Measurements from ENCODE around the gene SMC4. TPM values are rescaled to one million over a fixed set of nuclear protein-coding genes. Genes with fewer than 3 reads are reported as not detected.

The SMC4 gene
- total RNA-seq, 2 experiments from 2014 or later = 217 to 222 TPM

DNA sequence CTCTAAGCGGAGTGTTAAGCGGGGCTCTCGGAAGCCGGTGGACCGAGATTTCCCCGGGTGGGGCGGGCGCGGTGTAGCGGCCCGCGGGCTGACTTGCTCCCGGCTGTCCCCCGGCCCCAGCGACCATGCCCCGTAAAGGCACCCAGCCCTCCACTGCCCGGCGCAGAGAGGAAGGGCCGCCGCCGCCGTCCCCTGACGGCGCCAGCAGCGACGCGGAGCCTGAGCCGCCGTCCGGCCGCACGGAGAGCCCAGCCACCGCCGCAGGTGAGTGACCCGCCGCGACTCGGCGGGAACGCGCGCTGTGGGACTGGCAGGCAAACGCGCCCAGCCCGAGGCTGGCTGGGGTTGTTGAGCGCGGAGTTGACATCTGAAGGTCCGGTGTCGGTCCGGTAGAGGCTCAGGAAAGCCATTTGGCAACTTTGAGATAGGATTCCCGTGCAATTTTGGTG lies 1.3 kb downstream of the SMC4 start:
- DNase-seq = peak; percentile 35
- H3K27me3 Mint-ChIP-seq = no peaks in the 10 kb centered on the region
- no peaks in the 10 kb centered on the region for H3K9me3 Mint-ChIP-seq
- H3K36me3 Mint-ChIP-seq (ENCODE audit: low read depth) = peaks cover 54% of the 10 kb centered on the region
- H3K4me3 Mint-ChIP-seq = peak overlapping the region; percentile 94
- CTCF ChIA-PET = interaction anchor here (1.1 to 3.5 kb wide), 5 partner anchors 7 to 49 kb away, joined by 4 to 20 read pairs (median 9); partner anchors contain the start of gene TRIM59
- peak overlapping the region; percentile 89 for H3K27ac Mint-ChIP-seq
- POLR2A ChIA-PET = interaction anchor here (0.9 to 11.7 kb wide), 18 partner anchors 9 to 373 kb away, joined by 3 to 211 read pairs (median 9); partner anchors contain the start of genes KPNA4, PPM1L and TRIM59
- H3K4me1 Mint-ChIP-seq = peaks cover 46% of the 10 kb centered on the region

- Mint-ChIP-seq H3K27ac (peak overlapping the region; percentile 87), H3K4me1 (peaks cover 48% of the 10 kb centered on the region), H3K9me3 (no peaks in the 10 kb centered on the region), H3K4me3 (peak overlapping the region; percentile 94), H3K36me3 (ENCODE audit: low read depth) (peaks cover 61% of the 10 kb centered on the region), H3K27me3 (no peaks in the 10 kb centered on the region)
- POLR2A ChIA-PET = interaction anchor here (0.6 to 11.7 kb wide), 8 partner anchors 8 to 374 kb away, joined by 3 to 182 read pairs (median 7); partner anchors contain the start of gene TRIM59
- CTCF ChIA-PET = interaction anchor here (0.7 to 3.5 kb wide), 4 partner anchors 11 to 46 kb away, joined by 3 to 20 read pairs (median 6); no protein-coding TSS in a partner anchor
- DNase-seq = peak; percentile 32
Observed at GRCh38 chr3:160401291-160402095, 2.0 kb downstream of the SMC4 start.

- DNase-seq = no peak
- Mint-ChIP-seq H3K36me3 (ENCODE audit: low read depth) (peaks cover 65% of the 10 kb centered on the region), H3K4me3 (peak overlapping the region; percentile 94), H3K27me3 (no peaks in the 10 kb centered on the region), H3K4me1 (peaks cover 46% of the 10 kb centered on the region), H3K27ac (peak overlapping the region; percentile 83), H3K9me3 (no peaks in the 10 kb centered on the region)
- ChIA-PET POLR2A (interaction anchor here (1.2 to 11.7 kb wide), 8 partner anchors 14 to 375 kb away, joined by 3 to 182 read pairs (median 7); partner anchors contain the start of gene TRIM59), CTCF (interaction anchor here (1.5 to 3.5 kb wide), 2 partner anchors 10 to 15 kb away, joined by 6 to 20 read pairs; no protein-coding TSS in a partner anchor)
Observed at GRCh38 chr3:160402221-160403027, 3.0 kb downstream of the SMC4 start.

- CTCF ChIA-PET = interaction anchor here (3.5 kb wide), 1 partner anchor 10 kb away, joined by 20 read pairs; no protein-coding TSS in a partner anchor
- Mint-ChIP-seq H3K27ac (peak overlapping the region; percentile 83), H3K9me3 (no peaks in the 10 kb centered on the region), H3K4me3 (peak overlapping the region; percentile 94), H3K4me1 (peaks cover 46% of the 10 kb centered on the region), H3K27me3 (no peaks in the 10 kb centered on the region), H3K36me3 (ENCODE audit: low read depth) (peaks cover 71% of the 10 kb centered on the region)
- POLR2A ChIA-PET = interaction anchor here (1.2 to 11.7 kb wide), 5 partner anchors 13 to 44 kb away, joined by 3 to 182 read pairs (median 8); partner anchors contain the start of gene TRIM59
- DNase-seq = no peak
Observed at GRCh38 chr3:160403028-160403545, 3.6 kb downstream of the SMC4 start.

DNA sequence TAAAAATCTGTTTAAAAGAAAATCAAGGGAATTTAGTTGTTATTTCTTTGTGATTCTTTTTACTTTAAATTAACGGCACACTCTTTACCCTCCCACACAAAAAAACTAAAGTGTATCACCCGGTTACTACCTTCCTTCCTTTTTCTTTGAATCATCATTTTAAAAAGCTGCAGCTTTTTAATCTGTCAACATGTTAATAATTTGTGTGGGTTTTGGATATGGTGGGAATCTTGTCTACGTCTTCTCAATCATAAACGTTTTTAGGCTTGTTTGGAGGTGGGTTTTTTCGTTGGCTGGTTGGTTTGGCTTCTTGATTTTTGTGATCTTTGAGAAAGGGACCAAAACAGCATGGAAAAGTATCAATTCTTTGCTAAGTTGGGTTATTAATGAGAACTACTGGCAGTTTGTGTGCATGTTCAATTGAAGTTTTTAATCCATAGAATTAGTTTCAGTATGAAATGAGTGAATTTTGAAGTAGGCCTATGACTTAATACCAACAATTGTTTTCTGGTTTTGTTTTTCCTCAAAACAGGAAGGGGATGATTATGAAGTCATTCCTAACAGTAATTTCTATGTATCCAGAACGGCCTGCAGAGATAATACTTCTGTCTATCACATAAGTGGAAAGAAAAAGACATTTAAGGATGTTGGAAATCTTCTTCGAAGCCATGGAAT lies 4.5 kb downstream of the SMC4 start:
- H3K27me3 Mint-ChIP-seq = no peaks in the 10 kb centered on the region
- H3K4me1 Mint-ChIP-seq = peaks cover 47% of the 10 kb centered on the region
- H3K4me3 Mint-ChIP-seq = peak overlapping the region; percentile 94
- no peaks in the 10 kb centered on the region for H3K9me3 Mint-ChIP-seq
- H3K36me3 Mint-ChIP-seq (ENCODE audit: low read depth) = peaks cover 77% of the 10 kb centered on the region
- POLR2A ChIA-PET = interaction anchor here (1.2 to 11.7 kb wide), 5 partner anchors 13 to 43 kb away, joined by 3 to 182 read pairs (median 8); partner anchors contain the start of gene TRIM59
- CTCF ChIA-PET = interaction anchor here (3.5 kb wide), 1 partner anchor 9 kb away, joined by 20 read pairs; no protein-coding TSS in a partner anchor
- DNase-seq = no peak
- H3K27ac Mint-ChIP-seq = peak overlapping the region; percentile 83

DNA sequence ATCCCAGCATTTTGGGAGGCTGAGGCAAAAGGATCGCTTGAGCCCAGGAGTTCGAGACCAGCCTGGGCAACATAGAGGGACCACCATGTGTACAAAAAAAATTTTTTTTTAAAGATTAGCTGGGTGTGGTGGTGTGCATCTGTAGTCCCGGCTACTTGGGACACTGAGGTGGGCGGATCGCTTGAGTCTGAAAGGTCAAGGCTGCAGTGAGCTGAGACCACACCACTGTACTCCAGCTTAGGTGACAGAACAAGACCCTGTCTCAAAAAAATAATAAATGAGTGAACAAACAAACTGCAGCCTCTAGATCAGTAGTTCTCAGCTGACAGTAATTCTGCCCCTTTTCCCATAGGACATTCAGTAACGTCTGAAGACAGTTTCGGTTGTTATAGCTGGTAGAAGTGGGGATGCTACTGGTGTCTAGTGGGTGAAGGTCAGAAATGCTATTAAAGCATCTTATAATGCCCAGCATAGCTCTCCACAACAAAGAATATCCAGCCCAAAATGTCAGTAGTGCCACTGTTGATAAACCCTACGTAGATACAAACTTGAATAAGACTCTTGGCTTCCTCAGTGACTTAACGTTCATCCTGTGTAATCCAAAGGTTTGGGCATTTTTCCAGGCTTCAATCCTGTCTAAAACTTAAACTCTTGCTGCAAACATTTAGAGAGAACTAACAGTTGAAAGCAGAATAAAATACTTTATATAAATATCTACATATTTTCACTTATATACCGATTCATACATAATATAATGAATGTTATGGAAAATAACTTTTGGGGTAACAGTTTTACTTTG lies 10.6 kb downstream of the SMC4 start:
- H3K27ac Mint-ChIP-seq = peak overlapping the region; percentile 11
- ChIA-PET POLR2A (interaction anchor here (0.7 to 11.7 kb wide), 9 partner anchors 6 to 38 kb away, joined by 3 to 182 read pairs (median 8); partner anchors contain the start of genes SMC4 and TRIM59), CTCF (interaction anchor here (0.9 to 4.6 kb wide), 4 partner anchors 9 to 247 kb away, joined by 3 to 13 read pairs (median 4); partner anchors contain the start of gene TRIM59)
- H3K4me1 Mint-ChIP-seq = peaks cover 59% of the 10 kb centered on the region
- no peak for DNase-seq
- H3K4me3 Mint-ChIP-seq = no peak overlapping the region
- no peaks in the 10 kb centered on the region for H3K27me3 Mint-ChIP-seq
- no peaks in the 10 kb centered on the region for H3K9me3 Mint-ChIP-seq
- peaks cover 66% of the 10 kb centered on the region for H3K36me3 Mint-ChIP-seq (ENCODE audit: low read depth)

DNA sequence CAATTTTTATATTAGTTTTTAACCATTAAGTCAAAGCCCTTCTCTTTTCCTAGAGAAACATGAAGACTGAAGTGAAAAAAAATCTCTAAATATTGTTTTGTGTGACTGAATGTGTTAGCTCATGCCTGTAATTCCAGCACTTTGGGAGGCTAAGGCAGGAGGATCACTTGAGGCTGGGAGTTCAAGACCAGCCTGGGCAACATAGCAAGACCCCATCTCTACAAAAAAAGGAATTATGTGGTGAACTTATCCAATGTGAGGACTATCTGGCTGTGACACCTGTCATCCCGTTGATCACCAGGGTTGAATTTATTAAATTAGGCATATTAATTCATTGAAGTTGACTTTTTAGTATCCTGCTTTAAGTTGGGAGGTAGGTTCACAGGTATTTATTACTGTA lies 13.0 kb downstream of the SMC4 start:
- H3K4me1 Mint-ChIP-seq = peaks cover 65% of the 10 kb centered on the region

DNA sequence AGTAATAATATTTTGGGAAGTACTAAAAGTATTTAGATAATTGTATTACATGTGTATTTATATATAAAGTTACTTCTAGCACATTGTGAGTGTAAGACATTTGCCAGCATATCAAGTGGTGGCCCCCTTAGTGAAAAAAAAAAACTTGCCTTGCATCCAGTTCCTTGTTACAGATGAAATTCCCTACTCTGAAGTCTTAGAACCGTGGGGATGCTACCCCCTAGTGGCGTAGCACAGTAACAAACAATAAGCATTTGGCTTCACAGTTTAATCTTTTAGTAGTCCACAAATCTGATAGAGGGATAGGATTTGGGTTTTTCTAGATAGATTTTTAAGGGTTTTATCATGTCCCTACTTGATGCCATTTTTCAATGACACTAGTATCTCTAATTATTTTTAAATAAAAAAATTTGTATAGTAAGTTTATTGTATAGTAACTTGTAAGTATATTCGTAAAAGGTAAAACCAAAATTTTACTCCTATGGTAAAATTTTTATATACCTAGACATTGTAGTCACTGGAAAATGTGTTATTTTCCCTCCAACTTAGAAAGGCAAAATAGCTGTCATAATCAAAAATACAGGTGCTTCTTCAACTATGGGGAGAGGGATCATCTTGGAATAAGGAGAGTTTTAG lies 14.3 kb downstream of the SMC4 start:
- POLR2A ChIA-PET = interaction anchor here (0.8 to 11.6 kb wide), 8 partner anchors 7 to 34 kb away, joined by 3 to 182 read pairs (median 10); partner anchors contain the start of genes SMC4 and TRIM59
- Mint-ChIP-seq H3K4me1 (peaks cover 63% of the 10 kb centered on the region), H3K36me3 (ENCODE audit: low read depth) (peaks cover 72% of the 10 kb centered on the region)

More for the DNA sequence above, 13.0 kb downstream of the SMC4 start:
- Mint-ChIP-seq H3K27ac (no peak overlapping the region), H3K36me3 (ENCODE audit: low read depth) (peaks cover 74% of the 10 kb centered on the region), H3K27me3 (no peaks in the 10 kb centered on the region), H3K9me3 (no peaks in the 10 kb centered on the region), H3K4me3 (no peak overlapping the region)
- POLR2A ChIA-PET = interaction anchor here (1.1 to 11.7 kb wide), 8 partner anchors 4 to 36 kb away, joined by 3 to 182 read pairs (median 48); partner anchors contain the start of genes SMC4 and TRIM59
- CTCF ChIA-PET = interaction anchor here (1.1 to 5.6 kb wide), 8 partner anchors 10 to 37 kb away, joined by 3 to 27 read pairs (median 8); partner anchors contain the start of gene TRIM59
- DNase-seq = no peak

GRCh38 chr3:160417311-160417710 lies 17.9 kb downstream of the SMC4 start:
- CTCF ChIA-PET = interaction anchor here (0.8 to 5.6 kb wide), 3 partner anchors 16 to 19 kb away, joined by 3 to 27 read pairs (median 6); no protein-coding TSS in a partner anchor
- peaks cover 64% of the 10 kb centered on the region for H3K4me1 Mint-ChIP-seq

More for the DNA sequence above, 14.3 kb downstream of the SMC4 start:
- no peak overlapping the region for H3K27ac Mint-ChIP-seq
- DNase-seq = peak; percentile 60
- CTCF ChIA-PET = interaction anchor here (0.7 to 5.6 kb wide), 16 partner anchors 10 to 381 kb away, joined by 3 to 27 read pairs (median 4); partner anchors contain the start of genes IFT80 and SMC4
- no peaks in the 10 kb centered on the region for H3K27me3 Mint-ChIP-seq
- H3K9me3 Mint-ChIP-seq = no peaks in the 10 kb centered on the region
- H3K4me3 Mint-ChIP-seq = no peak overlapping the region

DNA sequence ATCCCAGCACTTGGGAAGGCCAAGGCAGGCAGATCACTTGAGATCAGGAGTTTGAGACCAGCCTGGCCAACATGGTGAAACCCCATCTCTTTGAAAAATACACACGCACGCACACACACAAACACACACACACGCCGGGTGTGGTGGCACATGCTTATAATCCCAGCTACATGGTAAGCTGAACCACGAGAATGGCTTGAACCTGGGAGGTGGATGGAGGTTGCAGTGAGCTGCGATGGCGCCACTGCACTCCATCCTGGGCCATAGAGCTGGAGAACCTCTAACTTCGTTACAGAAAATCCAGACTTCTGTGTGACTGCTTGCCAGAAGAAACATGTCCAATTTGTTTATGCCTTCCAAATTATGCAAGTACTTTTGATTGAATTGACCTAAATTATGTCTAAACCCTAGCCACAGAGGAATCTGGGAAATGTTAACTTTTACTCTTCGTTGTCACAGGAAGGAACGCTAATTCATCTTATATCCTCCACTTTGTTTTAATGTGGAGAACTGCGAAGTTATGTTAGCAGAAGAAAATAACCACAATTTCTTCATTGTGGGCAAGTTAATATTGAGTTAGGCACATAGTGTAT lies 28.5 kb downstream of the SMC4 start:
- H3K27ac Mint-ChIP-seq = peak overlapping the region; percentile 26
- H3K9me3 Mint-ChIP-seq = no peaks in the 10 kb centered on the region
- H3K27me3 Mint-ChIP-seq = no peaks in the 10 kb centered on the region
- peaks cover 15% of the 10 kb centered on the region for H3K4me1 Mint-ChIP-seq
- ChIA-PET CTCF (no interaction called here), POLR2A (interaction anchor here (1.0 to 3.2 kb wide), 6 partner anchors 8 to 15 kb away, joined by 3 to 14 read pairs (median 6); no protein-coding TSS in a partner anchor)
- peaks cover 85% of the 10 kb centered on the region for H3K36me3 Mint-ChIP-seq (ENCODE audit: low read depth)
- DNase-seq = no peak
- no peak overlapping the region for H3K4me3 Mint-ChIP-seq

More at GRCh38 chr3:160417311-160417710, 17.9 kb downstream of the SMC4 start:
- no peak for DNase-seq
- POLR2A ChIA-PET = interaction anchor here (1.0 to 11.6 kb wide), 5 partner anchors 11 to 32 kb away, joined by 3 to 182 read pairs (median 10); partner anchors contain the start of gene TRIM59
- Mint-ChIP-seq H3K27me3 (no peaks in the 10 kb centered on the region), H3K36me3 (ENCODE audit: low read depth) (peaks cover 83% of the 10 kb centered on the region), H3K4me3 (no peak overlapping the region), H3K27ac (peak overlapping the region; percentile 27), H3K9me3 (no peaks in the 10 kb centered on the region)

Data from activated CD4-positive, alpha-beta memory T cell treated with anti-CD3 and anti-CD28 coated beads, Interleukin-2, amount 10 ng/mL, durations not matched to agents 7 days and 5 days (primary cell).